Nephron progenitor cell (in vitro differentiated cells): Measurements from ENCODE around the gene SSUH2.

Experiments
- DNase-seq: peaks from one replicate; pipeline ENCODE4 v3.0.0; 2021
- H3K27ac Mint-ChIP-seq: 2 replicates; pipeline ENCODE4 v1.8.0; 2021; ENCODE audit warnings: mild to moderate bottlenecking, moderate library complexity, mixed read lengths
- H3K27me3 Mint-ChIP-seq: 2 replicates; pipeline ENCODE4 v1.8.0; 2021; ENCODE audit warnings: mild to moderate bottlenecking, low read depth, mixed read lengths; ENCODE audit not compliant: poor library complexity
- H3K36me3 Mint-ChIP-seq: 2 replicates; pipeline ENCODE4 v1.8.0; 2021; ENCODE audit warnings: low read depth, mixed read lengths
- H3K4me1 Mint-ChIP-seq: 2 replicates; pipeline ENCODE4 v1.8.0; 2021; ENCODE audit warnings: mixed read lengths
- H3K4me3 Mint-ChIP-seq: 2 replicates; pipeline ENCODE4 v1.8.0; 2021; ENCODE audit warnings: mild to moderate bottlenecking, moderate library complexity, mixed read lengths
- H3K9me3 Mint-ChIP-seq: 2 replicates; pipeline ENCODE4 v1.8.0; 2021; ENCODE audit warnings: mild to moderate bottlenecking, moderate library complexity, mixed read lengths
- CTCF ChIP-seq: fragments of 200-600 bp; sonication (generic); IDR thresholded peaks from 2 replicates; pipeline ENCODE4 v1.5.0; 2021; ENCODE audit warnings: antibody characterized with exemption

SSUH2 gene

GRCh38 chr3:8576841-8577571 is 67.6 kb downstream of the SSUH2 start:
- Mint-ChIP-seq H3K27ac (no peak overlapping the region), H3K9me3 (no peaks in the 10 kb centered on the region), H3K4me1 (no peaks in the 10 kb centered on the region), H3K27me3 (no peaks in the 10 kb centered on the region), H3K36me3 (no peaks in the 10 kb centered on the region), H3K4me3 (no peak overlapping the region)
- no peak for DNase-seq
- TF ChIP-seq CTCF, result no peak

- DNase-seq, result no peak
- no peak for TF ChIP-seq CTCF
- Mint-ChIP-seq H3K36me3 (no peaks in the 10 kb centered on the region), H3K27me3 (no peaks in the 10 kb centered on the region), H3K9me3 (no peaks in the 10 kb centered on the region), H3K27ac (no peak overlapping the region), H3K4me3 (no peak overlapping the region), H3K4me1 (peaks cover 2% of the 10 kb centered on the region)
Observed at GRCh38 chr3:8576436-8576835, 68.2 kb downstream of the SSUH2 start.

- Mint-ChIP-seq H3K9me3 (no peaks in the 10 kb centered on the region), H3K27me3 (no peaks in the 10 kb centered on the region), H3K27ac (no peak overlapping the region), H3K36me3 (no peaks in the 10 kb centered on the region), H3K4me3 (no peak overlapping the region), H3K4me1 (peaks cover 10% of the 10 kb centered on the region)
- no peak for TF ChIP-seq CTCF
- DNase-seq, result no peak
Observed at GRCh38 chr3:8575364-8576104, 69.1 kb downstream of the SSUH2 start.

- Mint-ChIP-seq H3K27me3 (no peaks in the 10 kb centered on the region), H3K9me3 (no peaks in the 10 kb centered on the region), H3K4me3 (no peak overlapping the region), H3K27ac (no peak overlapping the region), H3K4me1 (peaks cover 10% of the 10 kb centered on the region), H3K36me3 (no peaks in the 10 kb centered on the region)
- no peak for DNase-seq
- no peak for TF ChIP-seq CTCF
Observed at GRCh38 chr3:8574670-8575322, 69.8 kb downstream of the SSUH2 start.

- Mint-ChIP-seq H3K27ac (no peak overlapping the region), H3K4me3 (no peak overlapping the region), H3K27me3 (no peaks in the 10 kb centered on the region), H3K9me3 (no peaks in the 10 kb centered on the region), H3K36me3 (peaks cover 2% of the 10 kb centered on the region), H3K4me1 (peaks cover 10% of the 10 kb centered on the region)
- DNase-seq, result no peak
- TF ChIP-seq CTCF, result no peak
Observed at GRCh38 chr3:8574040-8574669, 70.4 kb downstream of the SSUH2 start.
